Neural crest cell (in vitro differentiated cells): Measurements from ENCODE around the gene AMIGO1. TPM values are rescaled to one million over a fixed set of nuclear protein-coding genes. Genes with fewer than 3 reads are reported as not detected.

Source experiments
- DNase-seq: peaks from one replicate; pipeline ENCODE4 v3.0.0; 2021; ENCODE audit warnings: low read depth, mixed read lengths, low spot score
- H3K27ac Mint-ChIP-seq: one replicate; pipeline ENCODE4 v1.8.0; 2021; ENCODE audit warnings: mild to moderate bottlenecking, mixed read lengths; ENCODE audit not compliant: unreplicated experiment
- H3K27me3 Mint-ChIP-seq: 2 replicates; pipeline ENCODE4 v1.8.0; 2021; ENCODE audit warnings: low read depth, mild to moderate bottlenecking, mixed read lengths
- H3K36me3 Mint-ChIP-seq: 2 replicates; pipeline ENCODE4 v1.8.0; 2021; ENCODE audit warnings: low read depth, mild to moderate bottlenecking, mixed read lengths
- H3K4me1 Mint-ChIP-seq: 2 replicates; pipeline ENCODE4 v1.8.0; 2021; ENCODE audit warnings: mixed read lengths
- H3K4me3 Mint-ChIP-seq: one replicate; pipeline ENCODE4 v1.8.0; 2021; ENCODE audit warnings: mild to moderate bottlenecking, mixed read lengths
- H3K9me3 Mint-ChIP-seq: 2 replicates; pipeline ENCODE4 v1.8.0; 2021; ENCODE audit warnings: mixed read lengths
- total RNA-seq: library from RNA; stranded (reverse); gene quantifications from 2 replicates; pipeline ENCODE4 v1.2.1, GENCODE V29; 2021
- TF ChIP-seq, protein P1 (sequence below): fragments of 200-600 bp; sonication (generic); conservative IDR thresholded peaks from 2 replicates; pipeline ENCODE4 v1.5.0; 2021; ENCODE audit warnings: antibody characterized with exemption, mild to moderate bottlenecking

Gene AMIGO1
- total RNA-seq, 1 donor from 2014 or later, result 7.2 TPM

DNA sequence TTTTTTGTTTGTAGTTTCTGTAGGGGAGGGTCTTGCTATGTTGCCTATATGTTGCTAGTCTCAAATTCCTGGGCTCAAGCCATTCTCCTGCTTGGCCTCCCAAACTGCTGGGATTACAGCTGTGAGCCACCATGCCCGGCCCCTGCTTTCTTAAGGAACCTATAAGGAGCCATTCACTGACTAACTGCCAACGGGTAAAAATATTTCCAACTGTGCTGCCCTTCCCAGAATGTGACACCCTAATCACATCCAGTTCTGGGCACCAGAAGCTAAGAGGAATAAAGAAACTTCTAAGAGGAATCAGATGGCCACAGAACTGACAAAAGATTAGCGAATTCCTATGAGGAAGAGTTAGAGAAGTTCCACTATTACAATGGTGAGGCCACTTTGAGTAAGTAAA is 36.7 kb downstream of the AMIGO1 start:
- Mint-ChIP-seq H3K27ac (no peak overlapping the region), H3K36me3 (no peaks in the 10 kb centered on the region), H3K27me3 (peaks cover 96% of the 10 kb centered on the region)

DNA sequence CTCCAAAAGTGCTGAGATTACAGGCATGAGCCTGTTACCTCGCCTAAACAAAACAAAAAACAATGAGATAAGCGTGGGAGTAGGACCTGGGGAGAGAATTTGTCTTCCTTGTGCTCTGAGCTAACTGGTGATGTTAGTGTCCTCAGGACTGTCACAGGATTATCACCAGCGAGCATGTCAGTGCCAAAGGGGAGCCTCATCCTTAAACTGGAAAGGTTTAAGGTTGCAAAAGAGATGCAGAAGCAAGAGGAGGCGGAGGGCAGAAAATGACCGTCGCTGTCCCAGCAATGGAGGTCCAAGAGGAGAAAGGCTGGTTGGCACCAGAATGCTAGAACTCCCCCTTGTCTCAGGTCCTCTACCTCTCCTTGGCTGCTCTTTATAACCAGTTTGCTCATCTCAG is 39.3 kb downstream of the AMIGO1 start:
- Mint-ChIP-seq H3K4me3 (no peak overlapping the region), H3K4me1 (peaks cover 8% of the 10 kb centered on the region), H3K27me3 (peaks cover 98% of the 10 kb centered on the region), H3K36me3 (no peaks in the 10 kb centered on the region), H3K27ac (no peak overlapping the region), H3K9me3 (no peaks in the 10 kb centered on the region)
- no peak for DNase-seq
- TF ChIP-seq, protein P1, sequence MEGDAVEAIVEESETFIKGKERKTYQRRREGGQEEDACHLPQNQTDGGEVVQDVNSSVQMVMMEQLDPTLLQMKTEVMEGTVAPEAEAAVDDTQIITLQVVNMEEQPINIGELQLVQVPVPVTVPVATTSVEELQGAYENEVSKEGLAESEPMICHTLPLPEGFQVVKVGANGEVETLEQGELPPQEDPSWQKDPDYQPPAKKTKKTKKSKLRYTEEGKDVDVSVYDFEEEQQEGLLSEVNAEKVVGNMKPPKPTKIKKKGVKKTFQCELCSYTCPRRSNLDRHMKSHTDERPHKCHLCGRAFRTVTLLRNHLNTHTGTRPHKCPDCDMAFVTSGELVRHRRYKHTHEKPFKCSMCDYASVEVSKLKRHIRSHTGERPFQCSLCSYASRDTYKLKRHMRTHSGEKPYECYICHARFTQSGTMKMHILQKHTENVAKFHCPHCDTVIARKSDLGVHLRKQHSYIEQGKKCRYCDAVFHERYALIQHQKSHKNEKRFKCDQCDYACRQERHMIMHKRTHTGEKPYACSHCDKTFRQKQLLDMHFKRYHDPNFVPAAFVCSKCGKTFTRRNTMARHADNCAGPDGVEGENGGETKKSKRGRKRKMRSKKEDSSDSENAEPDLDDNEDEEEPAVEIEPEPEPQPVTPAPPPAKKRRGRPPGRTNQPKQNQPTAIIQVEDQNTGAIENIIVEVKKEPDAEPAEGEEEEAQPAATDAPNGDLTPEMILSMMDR, result no peak

More for the DNA sequence above, 36.7 kb downstream of the AMIGO1 start:
- no peak for DNase-seq
- H3K4me1 Mint-ChIP-seq, result no peaks in the 10 kb centered on the region
- TF ChIP-seq, protein P1, result no peak
- H3K4me3 Mint-ChIP-seq, result no peak overlapping the region
- H3K9me3 Mint-ChIP-seq, result no peaks in the 10 kb centered on the region

DNA sequence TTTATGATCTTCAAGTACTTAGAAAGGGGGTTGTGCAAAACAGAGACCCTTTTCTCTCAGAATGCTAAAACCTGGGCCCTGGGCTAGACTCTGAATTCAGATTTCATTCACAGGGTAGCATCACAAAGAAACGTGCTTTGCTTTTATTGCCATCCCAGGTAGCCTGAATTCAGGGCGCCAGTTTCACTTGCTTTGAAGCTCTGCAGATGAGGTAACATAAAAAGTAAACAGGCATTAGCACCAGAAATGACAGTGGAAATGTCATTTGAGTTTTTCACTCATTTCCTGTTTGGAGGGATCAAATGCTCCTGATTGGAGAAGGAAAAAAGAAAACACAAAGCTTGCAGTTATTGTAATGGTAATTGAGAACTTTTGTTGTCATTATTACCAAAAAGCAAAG is 40.6 kb downstream of the AMIGO1 start:
- peaks cover 98% of the 10 kb centered on the region for H3K27me3 Mint-ChIP-seq
- no peak for DNase-seq

DNA sequence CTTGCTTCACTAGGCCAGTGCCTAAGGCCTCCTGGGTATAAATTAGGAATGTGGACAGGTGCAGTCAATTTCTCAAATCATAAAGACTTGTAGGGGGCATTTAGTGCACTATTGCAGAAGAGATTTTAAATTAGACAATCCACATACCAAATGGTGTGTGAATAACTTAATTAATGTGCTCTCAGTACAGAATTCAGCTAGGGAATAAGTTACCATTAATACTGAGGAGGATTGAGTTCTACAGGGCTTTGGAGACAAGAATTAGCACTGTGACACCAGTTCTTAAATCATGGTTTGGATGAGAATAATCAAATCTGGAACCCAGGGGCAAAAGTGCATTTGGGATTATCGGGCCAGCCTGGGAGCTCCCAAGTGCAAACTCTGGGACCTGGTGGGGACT is 41.5 kb downstream of the AMIGO1 start:
- H3K27me3 Mint-ChIP-seq, result peaks cover 99% of the 10 kb centered on the region

More for the DNA sequence above, 40.6 kb downstream of the AMIGO1 start:
- TF ChIP-seq, protein P1, result no peak
- H3K27ac Mint-ChIP-seq, result no peak overlapping the region
- H3K4me1 Mint-ChIP-seq, result peaks cover 8% of the 10 kb centered on the region
- H3K9me3 Mint-ChIP-seq, result no peaks in the 10 kb centered on the region
- no peak overlapping the region for H3K4me3 Mint-ChIP-seq
- no peaks in the 10 kb centered on the region for H3K36me3 Mint-ChIP-seq

DNA sequence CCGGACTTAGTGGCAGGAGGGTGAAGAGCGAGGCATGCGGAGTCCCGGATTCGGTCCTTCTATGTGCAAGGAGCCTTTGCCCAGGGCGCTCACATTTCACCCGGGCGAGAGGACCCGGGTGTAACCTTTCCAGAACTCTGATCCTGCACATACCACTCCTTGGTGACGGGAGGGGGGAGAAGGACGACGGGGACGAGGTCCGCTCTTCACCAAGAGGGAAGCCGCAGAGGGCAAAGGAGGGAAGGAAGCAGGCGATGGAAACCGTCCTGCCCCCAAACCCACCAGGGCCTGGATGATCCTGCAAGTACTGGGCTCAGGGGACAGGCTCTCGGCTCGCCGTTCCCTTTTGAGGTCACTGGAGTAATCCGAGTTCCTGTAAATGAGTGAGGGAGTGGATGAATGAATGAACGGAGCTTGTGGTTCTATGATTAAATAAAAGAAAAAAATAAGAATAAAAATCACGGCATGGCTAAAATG is 42.2 kb downstream of the AMIGO1 start:
- H3K27me3 Mint-ChIP-seq, result peaks cover 99% of the 10 kb centered on the region
- DNase-seq, result no peak
- peaks cover 8% of the 10 kb centered on the region for H3K4me1 Mint-ChIP-seq

More for the DNA sequence above, 41.5 kb downstream of the AMIGO1 start:
- peak overlapping the region; percentile 48 for H3K4me3 Mint-ChIP-seq
- peaks cover 8% of the 10 kb centered on the region for H3K4me1 Mint-ChIP-seq
- TF ChIP-seq, protein P1, result no peak
- DNase-seq, result no peak
- no peak overlapping the region for H3K27ac Mint-ChIP-seq
- no peaks in the 10 kb centered on the region for H3K9me3 Mint-ChIP-seq
- H3K36me3 Mint-ChIP-seq, result no peaks in the 10 kb centered on the region

More for the DNA sequence above, 42.2 kb downstream of the AMIGO1 start:
- Mint-ChIP-seq H3K4me3 (peak overlapping the region; percentile 59), H3K9me3 (no peaks in the 10 kb centered on the region), H3K36me3 (no peaks in the 10 kb centered on the region), H3K27ac (no peak overlapping the region)
- TF ChIP-seq, protein P1, result no peak
